ENCODE measurements around the gene SEMA5B.

Gene SEMA5B

DNA sequence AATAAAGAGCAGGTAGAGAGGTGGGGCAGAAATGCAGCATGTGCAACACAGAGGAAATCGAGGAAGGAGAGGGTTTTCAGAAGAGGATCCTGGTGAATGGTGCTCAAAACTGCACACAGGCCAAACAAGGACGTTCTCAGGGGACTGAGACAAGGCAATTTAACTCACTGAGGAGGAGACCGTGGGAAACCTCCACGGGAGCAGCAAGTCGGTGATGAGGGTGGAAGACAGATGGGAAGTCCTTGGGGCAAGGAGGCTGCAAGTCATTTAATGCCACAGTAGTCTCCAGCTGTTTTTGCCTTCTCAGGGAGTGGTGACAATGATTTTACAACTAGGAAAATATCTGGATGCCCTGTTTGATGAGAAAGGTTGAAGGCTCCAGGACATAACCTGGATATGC, 27.8 kb upstream of the SEMA5B start:
- DNase-seq, result no peak

DNA sequence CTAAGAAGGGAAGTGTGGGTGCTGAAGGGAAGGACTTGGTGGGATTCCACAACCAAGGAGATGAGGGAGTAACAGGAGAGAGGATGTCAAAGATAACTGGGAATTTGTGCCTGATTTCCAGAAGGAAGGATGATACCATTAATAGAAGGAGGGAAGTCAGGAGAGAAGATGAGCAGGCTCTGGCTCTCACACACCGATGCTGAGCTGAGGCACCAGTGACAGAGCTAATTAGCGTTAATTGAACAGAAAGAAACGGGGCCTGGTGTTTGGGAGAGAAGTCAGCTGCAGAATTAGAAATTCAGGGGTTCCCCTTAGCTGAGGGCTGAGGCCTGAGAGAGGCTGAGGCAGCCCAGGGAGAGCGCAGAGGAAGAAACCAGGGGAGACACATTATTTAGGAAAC, 27.4 kb upstream of the SEMA5B start:
- no peak for DNase-seq

DNA sequence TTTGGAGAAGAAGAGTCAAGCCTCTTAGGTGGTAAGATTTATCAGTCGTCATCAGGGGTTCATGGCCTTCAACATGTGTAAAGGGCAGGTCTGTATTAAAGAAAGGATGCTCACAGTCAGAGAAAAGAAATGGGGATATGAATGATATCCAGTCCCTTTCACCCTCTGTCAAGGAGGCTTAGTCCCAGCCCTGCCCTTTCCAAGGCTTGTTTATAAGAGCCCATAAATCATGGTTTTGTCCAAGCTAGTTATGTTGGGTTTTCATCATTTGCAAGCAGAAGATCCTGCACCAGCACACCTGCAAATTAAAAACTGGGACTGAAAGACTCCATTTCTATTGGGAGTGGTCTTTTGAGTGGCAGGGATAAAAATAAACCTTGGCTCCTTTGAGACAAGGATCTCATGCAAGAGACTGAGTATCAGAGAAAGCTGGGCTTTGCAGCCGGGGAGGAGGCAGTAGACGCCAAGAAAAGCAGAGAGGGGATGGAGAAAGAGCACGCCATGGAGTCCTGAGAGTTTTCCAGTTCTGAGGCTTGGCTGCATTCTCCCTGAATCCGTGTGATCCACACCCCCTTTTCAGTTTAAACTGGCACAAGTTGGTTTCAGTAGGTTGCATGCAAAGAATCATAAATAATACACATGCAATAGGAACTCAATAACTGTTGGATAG, 26.7 kb upstream of the SEMA5B start:
- DNase-seq, result no peak

DNA sequence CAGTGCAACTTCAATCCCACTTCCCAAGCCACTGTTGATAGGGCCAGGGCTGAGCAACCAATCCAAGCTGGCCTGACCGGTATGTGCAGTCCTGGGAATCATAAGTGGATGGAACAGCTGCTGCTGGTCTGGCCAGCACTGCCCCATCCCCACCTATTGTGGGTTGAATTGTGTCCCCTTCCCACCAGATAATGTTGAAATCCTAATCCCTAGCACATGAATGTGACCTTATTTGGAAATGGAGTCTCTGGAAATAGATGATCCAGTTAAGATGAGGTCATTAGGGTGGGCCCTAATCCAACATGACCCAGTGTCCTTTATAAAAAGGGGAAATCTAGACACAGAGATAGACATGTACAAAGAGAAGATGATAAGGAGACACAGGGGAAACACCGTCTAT, 25.5 kb upstream of the SEMA5B start:
- DNase-seq, result no peak

DNA sequence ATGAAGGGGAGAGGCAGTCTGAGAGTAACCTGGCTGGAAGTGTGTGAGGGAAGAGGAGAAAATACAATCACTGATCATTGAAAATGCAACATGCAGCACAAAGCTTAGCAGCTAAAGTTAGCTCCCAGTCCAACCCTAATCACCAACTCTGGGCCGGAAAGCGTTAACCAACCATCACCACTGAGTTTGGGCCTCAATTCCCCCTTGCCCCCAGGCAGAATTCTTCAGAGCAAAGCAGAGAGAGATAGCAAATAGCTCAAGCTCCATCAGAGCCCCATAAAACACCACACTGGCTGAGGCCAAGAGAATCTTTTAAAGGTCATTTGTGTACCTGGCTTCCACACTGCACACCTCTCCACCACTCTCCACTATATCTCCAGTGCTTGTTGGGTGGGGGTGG, 23.1 kb upstream of the SEMA5B start:
- no peak for DNase-seq

DNA sequence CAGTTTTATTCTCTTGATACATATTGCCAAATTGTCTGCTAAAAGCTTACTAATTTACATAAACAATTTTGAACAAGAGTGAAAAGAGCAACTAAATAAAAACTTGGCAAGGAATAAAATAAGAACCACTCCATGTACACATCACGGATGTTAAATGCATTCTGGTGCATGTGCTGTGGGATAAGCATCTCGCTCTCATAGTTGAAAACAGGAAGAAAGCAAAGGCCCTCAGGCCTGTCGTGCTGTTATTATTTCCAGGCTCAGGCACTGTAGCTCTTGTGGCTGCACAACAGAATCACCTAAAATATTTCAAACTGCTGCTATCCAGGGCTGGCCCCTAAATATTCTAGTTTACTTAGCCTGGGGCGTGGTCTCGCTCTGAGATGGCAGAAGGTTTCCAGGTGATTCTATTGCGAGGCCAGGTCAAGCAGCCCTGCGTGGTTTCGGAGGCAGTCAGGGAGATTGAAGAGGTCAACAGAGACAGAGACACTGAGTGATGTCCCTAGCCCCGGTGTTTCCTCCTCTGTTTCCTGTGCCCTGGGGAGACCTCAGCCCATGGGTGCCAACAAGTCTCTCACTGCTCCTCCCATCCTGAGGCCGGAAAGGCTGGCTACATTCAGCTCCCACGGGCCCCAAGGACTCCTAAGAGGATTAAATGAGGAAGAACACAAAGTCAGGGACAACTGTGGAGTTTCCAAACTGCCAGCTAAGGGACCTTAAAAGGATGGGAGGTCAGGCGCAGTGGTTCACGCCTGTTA, 21.1 kb upstream of the SEMA5B start:
- no peak for DNase-seq

DNA sequence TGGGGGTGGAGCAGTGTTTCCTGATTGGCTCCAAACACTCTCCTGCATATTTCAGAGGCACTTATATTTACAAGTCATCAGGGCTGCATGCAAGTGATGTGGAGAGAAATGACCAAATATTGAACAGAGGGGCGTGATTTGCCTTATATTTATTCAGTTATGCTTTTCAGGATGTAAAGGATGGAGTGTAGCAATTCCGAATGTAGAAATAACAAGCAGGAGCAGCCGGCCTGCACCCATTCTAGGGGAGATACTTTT, 19.4 kb upstream of the SEMA5B start:
- no peak for DNase-seq

DNA sequence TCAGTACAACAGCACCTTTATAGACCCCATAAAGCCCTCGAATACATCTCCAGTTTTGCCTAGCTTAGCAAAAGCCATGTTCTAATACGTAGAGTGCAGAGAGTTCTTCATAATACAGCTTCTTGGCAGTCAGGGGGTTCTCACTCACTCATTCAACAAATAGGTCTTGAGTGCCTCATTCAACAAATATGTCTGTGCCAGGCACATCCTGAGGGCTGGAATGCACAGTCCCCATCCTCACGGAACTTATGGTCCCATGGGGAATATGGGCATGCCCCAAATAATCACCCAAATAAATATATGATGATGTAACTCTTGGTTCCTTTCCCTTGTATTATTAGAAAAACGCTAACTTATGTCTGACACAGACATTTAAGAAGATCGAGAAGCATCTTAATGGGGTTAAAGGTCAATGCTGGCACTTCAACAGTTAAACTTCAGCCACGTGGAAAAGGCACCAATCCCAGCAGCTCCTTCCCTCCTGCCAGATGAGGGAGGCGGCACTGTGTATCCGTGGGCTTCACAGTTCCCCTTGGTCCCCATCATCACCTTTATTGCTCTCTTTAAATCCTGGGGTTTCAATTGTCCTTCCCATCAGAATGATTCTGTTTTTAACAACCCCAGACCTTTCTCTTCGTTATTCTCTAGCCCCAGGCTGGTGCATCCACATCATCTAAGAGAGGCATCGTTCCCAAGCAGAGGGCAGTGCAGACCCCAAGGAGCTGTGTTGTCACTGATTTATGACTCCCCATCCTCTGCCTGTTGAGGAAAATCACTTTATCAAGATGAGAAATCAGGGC, 18.9 kb upstream of the SEMA5B start:
- DNase-seq, result no peak

DNA sequence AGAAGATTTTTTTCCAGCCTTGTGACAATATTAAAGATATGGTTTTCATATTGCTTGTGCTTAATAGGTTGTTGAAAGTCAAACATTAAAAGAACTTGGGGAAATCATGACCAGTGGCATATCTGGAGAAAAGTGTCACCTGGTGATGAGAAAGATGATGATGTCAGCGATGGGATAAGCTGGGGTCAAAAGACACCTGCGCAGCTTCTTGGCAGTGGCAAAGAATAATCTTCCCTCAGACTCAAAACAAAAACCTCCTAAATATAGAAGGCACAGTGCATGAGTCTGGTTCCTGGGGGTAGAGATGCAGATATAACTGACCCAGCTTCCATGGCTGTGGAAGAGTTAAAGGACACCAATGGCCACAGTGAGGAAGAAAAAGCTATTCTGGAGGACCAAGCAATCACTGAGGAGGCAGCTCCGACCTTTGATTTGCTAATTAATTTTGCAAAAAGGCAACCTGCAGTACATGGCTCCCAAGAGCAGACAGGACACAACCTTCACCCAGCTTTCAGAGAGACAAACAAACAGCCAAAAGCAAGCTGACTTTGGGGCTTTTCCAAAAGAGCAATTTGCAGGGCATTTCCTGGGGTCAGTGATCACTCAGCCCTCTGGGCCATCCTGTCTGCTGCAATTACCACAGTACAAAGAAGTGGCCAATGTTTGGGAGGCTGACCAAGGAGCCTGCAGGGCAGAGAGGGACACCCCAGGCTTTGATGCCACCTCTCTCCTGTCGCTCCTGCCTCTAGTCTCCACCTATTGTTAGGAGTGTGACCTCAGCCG, 17.6 kb upstream of the SEMA5B start:
- no peak for DNase-seq

DNA sequence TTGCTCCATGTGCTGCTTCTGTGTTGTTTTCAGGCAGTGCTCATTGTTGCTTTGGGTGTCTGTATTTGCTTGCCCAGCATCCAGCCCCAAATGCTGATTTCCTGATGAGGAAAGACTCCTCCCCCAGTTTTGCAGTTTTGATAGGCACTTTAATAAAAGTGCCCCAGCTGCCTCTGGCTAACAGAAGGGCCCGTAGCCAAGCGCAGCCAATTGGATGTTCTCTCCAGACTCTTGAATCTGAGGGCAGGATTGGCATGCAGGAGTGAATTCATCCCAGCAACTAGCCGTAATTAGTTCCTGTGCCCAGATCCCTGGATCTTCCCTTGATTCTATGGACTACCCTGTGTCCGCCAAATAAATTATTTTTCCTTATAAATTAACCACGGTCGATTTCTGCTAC, 14.8 kb upstream of the SEMA5B start:
- DNase-seq, result no peak

DNA sequence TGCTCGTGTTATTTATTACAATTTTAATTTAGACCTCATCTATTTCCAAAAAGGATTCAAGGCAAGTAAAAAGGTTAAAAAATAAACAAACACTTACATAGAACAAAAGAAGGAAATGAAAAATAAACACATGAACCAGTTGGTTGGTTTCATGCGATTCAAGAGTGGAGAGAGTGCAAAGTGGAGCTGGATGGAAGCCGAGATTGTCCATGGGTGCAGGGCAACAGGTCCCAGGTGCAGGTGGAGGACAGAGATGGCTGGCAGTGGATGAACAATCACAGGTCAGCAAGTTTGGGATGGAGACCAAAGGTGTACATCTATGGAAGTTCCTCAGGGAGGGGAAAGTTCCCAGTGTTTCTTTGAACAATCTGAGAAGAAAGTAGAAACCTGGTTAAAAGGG, 11.6 kb upstream of the SEMA5B start:
- DNase-seq, result no peak

DNA sequence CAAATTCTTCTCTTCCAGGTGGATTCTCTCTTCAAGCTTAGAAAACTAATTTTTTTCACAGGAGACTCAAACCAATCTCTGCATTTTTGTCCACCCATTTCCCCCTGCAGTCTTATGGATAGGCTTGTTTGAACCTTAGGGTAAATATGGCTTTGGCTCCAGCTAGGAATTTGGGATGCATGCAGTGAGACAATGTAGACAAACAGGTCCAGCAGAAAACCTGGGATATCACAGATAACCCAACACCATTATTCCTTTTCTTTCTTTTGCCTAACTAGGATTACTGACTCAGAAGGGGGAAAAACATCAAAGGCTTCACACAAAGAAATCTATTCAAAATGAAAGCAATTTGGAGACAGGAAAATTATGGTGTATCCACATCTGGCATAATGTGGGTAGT, 11.2 kb upstream of the SEMA5B start:
- DNase-seq, result no peak

DNA sequence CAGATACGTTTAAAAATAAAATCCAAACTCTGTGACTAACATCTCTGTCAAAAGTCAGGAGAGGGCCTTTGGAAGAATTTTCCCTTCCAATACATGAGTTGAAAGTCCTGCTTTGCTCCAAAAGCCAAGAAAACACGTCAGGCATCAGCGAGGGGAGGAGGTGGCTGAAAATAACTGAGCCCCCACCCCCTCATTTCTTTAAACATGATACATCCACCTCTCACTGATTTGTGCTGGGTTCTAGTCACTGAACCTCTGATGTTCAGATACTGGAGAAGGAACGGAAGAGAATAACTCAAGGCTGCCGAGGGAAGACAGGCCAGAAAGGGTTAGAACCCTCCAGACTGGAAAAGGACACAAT, 9.4 kb upstream of the SEMA5B start:
- no peak for DNase-seq

DNA sequence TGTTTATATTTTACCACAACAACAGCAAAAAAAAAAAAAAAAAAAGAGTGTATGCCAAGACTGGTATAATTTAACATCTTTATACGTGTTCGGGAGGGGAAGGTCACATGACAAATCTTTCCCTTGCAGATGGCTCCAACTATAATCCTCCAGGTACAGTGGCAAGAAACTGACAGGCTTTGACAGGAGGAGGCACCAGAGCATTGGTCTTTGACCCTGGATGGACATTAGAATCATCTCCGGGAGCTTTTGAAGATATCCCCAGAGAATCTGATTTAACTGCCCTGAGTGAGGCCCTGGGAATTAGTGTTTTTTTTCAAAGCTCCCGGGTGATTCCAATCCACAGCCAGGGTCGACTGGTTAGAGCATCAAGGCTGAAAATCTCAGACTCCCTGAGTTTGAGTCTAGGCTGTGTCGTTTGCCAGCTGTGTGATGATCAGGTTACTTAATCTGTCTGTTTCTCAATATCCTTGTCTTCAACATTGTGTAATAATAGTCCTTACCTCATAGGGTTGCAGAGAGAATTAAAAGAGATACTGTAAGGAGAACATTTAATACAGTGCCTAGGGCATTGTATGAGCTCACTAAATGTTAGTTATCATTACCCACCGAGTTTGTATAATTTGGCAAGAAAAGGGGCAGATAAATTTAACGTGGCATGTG, 8.9 kb upstream of the SEMA5B start:
- DNase-seq, result no peak

DNA sequence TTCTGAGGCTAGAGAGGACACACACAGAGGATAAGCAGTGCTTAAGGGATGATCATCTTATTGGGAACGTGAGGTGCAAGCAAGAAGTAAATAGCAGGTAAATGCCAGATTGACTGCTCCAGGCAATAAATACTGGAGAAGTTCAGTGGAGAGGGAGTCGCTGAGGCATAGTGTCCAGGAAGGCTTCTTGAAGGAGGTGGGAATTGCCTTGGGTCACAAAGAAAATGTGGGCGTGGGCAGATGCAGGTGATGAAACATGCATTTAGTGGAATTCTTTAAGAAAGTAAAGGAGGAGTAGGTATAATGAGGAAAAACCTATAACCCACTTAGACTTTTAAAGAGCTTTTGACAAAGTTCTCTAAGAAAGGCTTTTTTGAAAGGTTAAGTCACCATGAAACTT, 7.4 kb upstream of the SEMA5B start:
- no peak for DNase-seq

DNA sequence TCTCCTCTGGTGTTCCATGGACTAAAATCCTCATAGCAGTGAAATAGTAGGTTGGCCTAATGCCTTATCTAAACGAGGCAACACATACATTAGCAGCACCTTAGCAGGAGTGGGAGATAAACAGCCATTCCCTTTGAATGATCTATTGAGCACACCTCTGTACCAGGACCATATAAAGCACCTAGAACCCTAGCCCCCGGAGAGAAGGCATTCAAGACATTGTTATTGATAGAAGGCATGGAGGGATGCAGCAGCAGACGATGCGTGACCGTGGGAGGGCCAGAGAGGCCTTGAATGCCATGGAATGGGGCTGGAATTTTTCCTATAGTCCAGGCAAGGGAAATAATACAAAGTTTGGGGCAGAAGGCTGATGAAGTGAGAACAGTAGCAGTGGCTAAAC, 6.6 kb upstream of the SEMA5B start:
- DNase-seq, result no peak

DNA sequence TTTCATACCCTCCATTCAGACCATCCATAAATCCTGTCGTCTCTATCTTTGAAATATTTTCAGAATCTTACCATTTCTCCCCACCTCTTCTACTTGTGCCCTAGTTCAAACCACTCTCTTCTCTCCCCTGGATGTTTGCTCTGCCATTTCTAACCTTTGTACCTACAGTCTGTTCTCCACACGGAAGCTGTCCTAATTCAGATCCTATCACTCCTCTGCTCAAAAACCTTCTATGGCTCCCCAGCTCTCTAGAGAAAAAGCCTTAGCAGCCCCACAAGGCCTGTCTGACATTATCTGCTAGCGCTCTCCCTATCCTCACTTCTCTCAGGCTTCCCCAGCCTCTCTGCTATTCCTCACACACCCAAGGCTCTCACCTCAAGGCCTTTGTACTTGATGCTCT, 4.5 kb upstream of the SEMA5B start:
- DNase-seq, result no peak

DNA sequence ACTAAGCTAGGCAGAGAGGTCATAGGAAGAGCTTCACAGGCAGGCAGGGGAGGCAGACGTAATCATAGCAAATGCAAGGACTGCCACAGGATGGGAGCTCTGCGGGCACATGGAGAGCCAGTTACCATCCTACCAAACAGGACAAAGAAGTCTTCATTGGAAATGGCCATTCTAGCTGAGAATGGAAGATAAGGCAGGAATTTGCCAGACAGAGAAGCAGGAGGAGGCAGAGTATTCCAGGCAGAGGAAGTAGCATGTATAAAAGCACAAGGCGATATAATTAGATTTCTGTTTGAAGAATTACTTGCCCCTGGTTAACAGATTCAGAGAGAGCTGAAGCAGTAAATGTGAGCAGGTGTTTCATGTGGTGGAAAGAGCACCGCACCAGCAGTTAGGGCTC, 3.5 kb upstream of the SEMA5B start:
- no peak for DNase-seq

DNA sequence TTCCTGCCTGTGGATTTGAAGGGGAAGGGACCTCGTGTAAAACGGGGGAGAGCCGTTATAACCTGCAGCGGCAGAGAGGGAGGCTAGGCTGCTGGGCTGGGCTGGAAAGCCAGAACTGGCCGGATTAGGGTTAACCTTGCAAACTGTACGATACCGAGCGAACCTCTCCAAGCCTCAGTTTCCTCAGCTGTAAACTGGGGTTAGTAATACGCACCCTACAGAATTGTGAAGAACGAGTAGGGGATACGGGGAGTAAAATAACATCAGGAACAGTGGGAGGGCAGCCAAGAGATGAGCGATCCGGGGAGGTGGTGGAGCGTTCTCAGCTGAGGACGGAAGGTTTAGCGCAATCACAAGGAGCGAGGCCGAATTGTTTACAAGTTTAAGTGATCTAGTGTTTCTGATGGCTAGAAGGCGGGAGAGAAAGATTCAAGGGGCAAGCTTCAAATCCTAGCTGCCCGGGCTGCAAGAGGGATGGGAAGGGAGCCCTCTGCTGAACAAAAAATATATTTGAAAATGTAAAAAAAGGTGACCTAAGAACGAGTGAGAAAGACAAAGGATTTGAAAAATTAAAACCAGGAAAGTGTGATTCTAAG, 768 bp upstream of the SEMA5B start:
- DNase-seq, result no peak

DNA sequence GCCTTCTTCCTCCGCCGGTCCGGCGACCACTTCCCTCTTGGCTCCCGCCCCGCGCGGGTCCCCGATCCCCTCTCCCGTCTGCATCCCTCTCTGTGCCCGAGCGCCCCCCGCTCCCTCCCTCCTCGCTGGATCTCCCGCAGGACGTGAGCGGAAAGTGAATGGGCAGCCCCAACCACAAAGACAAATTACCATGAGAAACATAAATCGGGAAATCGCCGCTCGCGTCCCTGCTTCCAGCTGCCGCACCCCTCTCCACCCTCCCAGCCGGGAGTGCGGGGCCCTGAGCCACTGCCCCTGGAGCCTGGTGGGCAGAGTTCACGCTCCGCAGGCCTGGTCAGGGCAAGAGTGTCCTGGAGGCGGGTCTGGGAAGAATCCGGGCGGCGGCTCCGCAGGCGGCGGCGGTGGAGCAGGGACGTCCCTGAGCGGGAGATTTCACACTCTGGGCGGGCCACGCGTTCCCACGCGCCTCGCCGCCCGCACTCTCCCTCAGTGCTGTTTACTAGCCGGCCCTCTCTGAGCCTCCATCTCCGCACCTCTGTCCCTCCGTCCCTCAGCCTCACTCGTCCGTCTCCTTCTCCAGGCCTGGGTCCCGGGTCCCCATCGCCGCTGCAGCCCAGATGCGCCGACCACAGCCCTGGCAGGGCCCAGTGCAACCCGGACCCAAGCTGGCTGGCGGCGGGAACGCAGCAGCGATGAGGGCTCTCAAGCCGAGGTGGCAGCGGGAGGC, 835 bp downstream of the SEMA5B start:
- no peak for DNase-seq

DNA sequence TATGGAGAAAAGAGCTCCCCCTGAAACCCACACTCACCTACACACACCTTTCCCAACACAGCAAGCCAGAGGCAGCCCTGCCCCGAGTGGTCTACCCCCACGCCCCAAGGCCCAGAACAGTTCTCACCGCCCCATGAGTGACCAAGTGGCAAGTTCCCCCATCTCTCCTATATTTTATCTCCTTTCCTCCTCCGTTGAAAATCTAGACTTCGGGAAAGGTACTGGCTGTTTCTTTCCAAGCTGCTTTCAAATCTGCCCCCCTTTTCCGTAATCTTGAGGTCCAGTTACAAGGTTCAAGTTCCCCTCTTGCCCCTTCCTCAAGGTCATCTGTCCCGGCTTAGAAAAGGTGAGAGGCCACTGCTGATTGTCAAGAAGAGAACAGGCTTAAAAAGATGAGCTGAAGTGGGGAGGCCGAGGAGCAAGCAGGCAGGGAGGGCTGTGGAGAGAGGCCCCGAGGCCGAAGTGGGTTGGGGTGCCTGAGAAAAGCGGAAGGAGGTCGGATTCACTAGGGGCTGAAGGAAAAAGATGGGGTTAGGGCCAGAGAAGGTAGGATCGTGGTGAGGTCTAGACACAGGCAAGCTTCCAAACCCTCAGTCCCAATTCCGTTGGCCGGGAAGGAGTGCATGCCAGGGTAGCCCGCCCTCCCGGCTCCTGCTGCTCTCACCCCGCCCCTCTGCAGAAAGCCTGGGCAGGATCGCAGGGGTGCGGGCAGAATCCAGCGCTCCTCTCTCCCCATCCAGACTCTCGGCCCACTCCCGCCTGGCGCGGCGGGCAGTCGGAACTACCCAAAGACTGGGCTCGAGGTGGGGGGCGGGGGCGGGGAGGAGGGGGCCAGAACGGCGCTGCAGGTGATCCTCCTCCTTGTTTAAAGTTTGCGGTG, 1.7 kb downstream of the SEMA5B start:
- no peak for DNase-seq

Data from activated naive CD4-positive, alpha-beta T cell (primary cell).